ENCODE results near the gene RAPH1.

Gene RAPH1

DNA sequence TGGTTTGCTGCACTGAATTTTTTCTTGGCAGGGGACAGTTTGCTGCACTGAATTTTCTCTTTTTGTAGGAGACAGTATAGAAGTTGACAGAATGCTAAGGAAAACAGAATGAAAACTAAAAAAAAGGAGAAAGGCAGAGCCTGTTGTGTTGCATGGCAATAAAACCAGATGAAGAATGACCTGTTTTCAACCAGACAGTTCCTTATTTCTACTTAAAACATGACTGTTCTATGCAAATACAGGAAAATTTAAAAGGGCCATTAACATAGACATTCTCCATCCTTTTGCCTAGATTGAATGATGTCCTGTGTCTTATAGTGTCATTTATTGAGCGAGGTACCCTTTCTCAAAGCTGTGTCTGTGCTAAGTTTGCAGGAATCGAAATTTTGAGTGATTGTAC is 173.6 kb downstream of the RAPH1 start:
- no peak for DNase-seq (ENCODE audit: low read depth)

DNA sequence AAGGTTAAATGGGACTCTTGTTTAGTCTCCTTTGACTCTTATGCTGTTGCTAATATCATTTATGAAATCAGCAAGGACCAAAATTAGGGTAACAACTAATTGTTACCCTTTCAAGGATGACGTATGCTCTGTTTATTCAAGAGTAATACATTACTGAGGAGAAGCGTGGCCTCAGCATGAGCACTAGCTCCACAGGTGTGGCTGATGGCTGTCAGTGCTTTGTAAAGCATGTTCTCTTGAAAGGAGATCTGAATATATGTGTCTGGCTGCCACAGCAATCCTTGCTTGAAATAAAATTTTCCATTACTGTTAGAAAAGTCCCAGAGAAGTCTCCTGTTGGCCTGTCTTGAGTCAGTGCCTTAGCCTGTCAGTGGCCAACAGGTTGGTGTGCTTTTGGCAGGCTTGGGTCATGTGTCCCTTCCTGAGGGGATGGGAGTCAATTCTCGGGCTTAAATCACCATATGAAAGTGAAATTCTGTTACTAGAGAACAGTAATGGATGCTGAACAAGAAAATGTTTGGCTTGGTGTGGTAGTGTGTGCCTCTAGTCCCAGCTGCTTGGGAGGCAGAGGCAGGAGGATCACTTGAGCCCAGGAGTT is 174.2 kb downstream of the RAPH1 start:
- DNase-seq (ENCODE audit: low read depth), result no peak

DNA sequence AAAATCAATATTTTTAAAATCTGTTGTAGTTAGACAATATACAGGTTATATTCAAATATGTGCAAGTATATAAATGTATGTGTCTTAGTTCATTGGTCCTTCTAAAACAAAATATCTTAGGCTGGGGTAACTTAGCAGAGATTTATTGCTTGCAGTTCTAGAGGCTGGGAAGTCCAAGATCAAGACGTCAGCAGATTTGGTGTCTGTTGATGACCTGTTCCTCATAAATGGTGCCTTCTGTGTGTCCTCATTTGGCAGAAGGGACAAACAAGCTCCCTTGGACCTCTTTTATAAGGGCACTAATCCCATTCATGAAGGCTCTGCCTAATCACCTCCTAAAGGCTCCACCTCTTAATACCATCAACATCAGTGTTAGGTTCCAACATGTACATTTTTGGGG is 175.7 kb downstream of the RAPH1 start:
- DNase-seq (ENCODE audit: low read depth), result no peak

DNA sequence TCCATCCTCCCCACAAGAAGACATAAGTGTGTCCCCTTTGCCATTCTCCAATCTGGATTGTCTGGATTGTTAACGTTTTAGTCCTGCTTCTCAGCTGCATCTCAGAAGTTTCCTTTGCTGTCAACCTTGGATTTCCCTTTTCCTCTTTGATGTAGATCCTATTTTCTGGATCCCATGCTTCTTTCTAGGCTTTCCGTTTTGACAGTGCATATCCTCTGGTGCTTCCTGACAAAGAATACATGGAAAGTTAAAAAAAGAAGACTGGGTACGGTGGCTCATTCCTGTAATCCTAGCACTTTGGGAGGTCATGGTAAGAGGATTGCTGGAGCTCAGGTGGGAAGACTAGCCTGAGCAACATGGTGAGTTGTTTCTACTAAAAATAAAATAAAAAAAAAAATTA is 180.1 kb downstream of the RAPH1 start:
- no peak for DNase-seq (ENCODE audit: low read depth)

DNA sequence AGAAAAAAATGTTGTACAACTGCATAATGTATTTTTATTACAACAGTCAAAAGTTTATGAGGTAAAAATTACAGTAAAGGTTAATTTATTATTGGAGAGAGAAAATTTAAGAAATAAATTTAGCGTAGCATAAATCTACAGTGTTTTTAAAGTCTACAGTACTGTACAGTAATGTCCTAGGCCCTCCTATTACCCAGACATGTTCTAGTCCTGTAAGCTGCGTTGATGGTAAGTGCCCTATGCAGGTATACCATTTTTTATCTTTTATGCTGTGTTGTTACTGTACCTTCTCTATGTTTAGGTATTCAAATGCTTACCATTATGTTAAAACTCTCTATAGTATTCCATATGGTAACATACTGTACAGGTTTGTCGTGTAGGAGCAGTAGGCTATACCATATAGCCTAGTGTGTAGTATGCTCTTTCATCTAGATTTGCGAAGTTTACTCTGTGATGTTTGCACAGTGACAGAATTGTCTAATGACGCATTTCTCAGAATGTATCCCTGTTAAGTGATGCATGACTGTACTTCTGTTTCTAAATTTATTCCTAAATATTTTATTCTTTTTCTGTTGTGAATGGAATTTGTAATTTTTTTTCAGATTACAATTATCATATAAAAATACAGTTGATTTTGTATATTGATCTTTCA is 182.4 kb downstream of the RAPH1 start:
- no peak for DNase-seq (ENCODE audit: low read depth)

DNA sequence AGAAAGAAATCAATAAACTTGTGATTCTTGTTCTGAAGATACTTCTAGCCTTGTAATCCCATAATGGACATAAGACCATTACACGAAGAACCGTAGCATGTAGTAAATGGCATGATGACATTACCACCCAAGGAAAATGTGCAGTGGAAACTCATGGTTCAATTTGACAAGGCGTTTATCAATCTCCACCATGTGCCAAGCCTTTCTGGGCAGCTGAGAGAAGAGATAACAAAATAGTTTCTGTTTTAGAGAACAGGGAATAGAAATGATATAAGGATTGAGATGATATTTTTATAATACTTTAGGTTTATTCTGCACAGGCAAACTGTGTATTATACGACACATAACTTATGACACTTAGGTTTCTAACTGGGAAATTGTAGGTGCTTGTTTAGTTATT is 187.7 kb downstream of the RAPH1 start:
- no peak for DNase-seq (ENCODE audit: low read depth)

DNA sequence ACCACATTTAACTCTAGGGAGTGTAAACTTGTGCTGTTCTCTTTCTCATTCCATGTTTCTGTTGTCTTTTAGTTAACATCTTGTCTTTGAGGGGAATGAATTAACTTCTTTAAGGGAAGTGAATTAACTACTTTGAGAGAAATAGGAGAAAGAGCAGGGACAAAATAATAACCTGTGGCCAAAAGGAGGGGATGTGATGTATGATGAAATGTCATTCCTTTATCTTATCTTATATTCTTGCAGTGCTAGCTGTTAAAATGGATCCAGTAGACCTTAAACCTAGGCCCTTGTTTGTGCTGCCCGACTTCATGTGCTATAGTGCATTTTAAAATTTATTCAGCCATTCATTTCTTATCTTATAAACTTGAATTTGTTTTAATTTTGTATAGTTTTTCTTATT is 188.5 kb downstream of the RAPH1 start:
- DNase-seq (ENCODE audit: low read depth), result no peak

DNA sequence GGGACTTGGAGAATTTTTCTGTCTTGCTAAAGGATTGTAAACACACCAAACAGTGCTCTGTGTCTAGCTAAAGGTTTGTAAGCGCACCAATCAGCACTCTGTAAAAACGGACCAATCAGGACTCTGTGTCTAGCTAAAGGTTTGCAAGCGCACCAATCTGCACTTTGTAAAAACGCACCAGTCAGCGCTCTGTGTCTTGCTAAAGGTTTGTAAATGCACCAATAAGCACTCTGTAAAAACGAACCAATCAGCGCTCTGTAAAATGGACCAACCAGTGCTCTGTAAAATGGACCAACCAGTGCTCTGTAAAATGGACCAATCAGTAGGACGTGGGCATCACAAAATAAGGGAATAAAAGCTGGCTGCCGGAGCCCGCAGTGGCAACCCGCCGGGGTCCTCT is 190.4 kb downstream of the RAPH1 start:
- no peak for DNase-seq (ENCODE audit: low read depth)
